Measurements from ENCODE around the gene LRP5.

DNA sequence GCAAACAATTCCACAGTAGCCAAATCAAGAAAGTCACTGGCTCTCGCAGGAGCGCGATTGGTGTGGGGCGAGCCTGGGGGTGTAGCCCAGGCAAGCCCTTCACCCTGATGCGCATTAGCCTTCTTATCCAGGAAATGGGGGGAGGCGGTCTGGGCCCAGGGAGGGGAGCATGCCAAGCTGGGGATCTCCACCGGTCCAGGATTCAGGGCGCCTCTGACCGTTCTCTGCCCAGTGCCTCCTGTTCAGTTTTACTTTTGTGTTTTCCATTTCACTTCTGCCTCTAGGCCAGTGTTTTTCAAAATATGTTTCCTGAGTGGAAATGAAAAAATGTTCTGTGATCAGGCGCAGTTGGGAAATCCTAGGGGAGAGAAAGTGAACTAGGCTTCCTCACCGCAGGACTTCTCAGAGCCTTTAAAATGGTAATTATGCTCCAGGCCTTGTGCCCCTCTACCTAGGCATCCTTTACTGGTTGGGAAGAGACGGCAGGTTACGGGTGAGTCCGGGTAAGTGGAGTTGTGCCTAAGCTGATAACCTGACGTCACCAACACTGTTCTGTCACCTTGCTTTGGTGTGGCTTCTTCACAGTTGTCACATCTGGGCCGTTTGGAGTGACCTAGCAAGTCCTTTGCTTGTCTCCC lies 18.4 kb downstream of the LRP5 start:
- TF ChIP-seq, protein P1, sequence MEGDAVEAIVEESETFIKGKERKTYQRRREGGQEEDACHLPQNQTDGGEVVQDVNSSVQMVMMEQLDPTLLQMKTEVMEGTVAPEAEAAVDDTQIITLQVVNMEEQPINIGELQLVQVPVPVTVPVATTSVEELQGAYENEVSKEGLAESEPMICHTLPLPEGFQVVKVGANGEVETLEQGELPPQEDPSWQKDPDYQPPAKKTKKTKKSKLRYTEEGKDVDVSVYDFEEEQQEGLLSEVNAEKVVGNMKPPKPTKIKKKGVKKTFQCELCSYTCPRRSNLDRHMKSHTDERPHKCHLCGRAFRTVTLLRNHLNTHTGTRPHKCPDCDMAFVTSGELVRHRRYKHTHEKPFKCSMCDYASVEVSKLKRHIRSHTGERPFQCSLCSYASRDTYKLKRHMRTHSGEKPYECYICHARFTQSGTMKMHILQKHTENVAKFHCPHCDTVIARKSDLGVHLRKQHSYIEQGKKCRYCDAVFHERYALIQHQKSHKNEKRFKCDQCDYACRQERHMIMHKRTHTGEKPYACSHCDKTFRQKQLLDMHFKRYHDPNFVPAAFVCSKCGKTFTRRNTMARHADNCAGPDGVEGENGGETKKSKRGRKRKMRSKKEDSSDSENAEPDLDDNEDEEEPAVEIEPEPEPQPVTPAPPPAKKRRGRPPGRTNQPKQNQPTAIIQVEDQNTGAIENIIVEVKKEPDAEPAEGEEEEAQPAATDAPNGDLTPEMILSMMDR (IDR thresholded peaks at IDR 0.05; ENCODE audit: insufficient read depth, low read depth, low read length) = no peak
- TF ChIP-seq EZH2 (IDR thresholded peaks at IDR 0.05; ENCODE audit: insufficient read depth, low read length) = no peak

All from astrocyte (in vitro differentiated cells and primary cell).